SU-DHL-6 (cell line): ENCODE measurements around the gene LUC7L2.

Experiments
- EZH2phosphoT487 ChIP-seq: fragments of 200-600 bp; sonication (generic), shearing (Covaris generic); conservative IDR thresholded peaks from 2 replicates; pipeline ENCODE4 v1.6.1; 2018; ENCODE audit warnings: mild to moderate bottlenecking, antibody characterized with exemption, low read length, moderate library complexity, mixed read lengths
- TF ChIP-seq, protein P1 (sequence below): fragments of 200-600 bp; sonication (generic); IDR thresholded peaks from one replicate; pipeline ENCODE4 v1.5.1; 2017; ENCODE audit warnings: antibody characterized with exemption, mild to moderate bottlenecking, low read length, moderate library complexity; ENCODE audit not compliant: insufficient read depth, poor library complexity, severe bottlenecking

DNA sequence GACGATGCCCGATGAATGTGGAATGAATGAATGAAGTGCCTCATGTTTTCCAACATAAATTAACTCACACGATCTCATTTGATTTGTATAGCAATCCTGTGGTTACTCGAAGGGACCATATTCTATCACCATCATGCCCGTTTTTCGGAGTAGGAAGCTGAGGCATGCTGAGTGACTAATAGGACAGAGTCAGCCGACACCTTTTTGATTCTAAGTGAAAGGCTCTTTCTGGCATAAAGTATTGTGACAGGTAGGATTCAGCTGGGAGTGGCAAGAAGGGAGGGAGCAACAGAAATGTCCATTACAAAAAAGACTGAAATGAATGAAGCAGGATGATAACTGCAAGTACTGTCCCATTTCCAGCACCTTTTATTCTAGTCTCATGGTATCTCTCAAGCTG, 68.1 kb downstream of the LUC7L2 start:
- TF ChIP-seq, protein P1, sequence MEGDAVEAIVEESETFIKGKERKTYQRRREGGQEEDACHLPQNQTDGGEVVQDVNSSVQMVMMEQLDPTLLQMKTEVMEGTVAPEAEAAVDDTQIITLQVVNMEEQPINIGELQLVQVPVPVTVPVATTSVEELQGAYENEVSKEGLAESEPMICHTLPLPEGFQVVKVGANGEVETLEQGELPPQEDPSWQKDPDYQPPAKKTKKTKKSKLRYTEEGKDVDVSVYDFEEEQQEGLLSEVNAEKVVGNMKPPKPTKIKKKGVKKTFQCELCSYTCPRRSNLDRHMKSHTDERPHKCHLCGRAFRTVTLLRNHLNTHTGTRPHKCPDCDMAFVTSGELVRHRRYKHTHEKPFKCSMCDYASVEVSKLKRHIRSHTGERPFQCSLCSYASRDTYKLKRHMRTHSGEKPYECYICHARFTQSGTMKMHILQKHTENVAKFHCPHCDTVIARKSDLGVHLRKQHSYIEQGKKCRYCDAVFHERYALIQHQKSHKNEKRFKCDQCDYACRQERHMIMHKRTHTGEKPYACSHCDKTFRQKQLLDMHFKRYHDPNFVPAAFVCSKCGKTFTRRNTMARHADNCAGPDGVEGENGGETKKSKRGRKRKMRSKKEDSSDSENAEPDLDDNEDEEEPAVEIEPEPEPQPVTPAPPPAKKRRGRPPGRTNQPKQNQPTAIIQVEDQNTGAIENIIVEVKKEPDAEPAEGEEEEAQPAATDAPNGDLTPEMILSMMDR: no peak
- TF ChIP-seq EZH2phosphoT487: no peak
